ENCODE measurements around the gene ELFN1.

The ELFN1 gene

DNA sequence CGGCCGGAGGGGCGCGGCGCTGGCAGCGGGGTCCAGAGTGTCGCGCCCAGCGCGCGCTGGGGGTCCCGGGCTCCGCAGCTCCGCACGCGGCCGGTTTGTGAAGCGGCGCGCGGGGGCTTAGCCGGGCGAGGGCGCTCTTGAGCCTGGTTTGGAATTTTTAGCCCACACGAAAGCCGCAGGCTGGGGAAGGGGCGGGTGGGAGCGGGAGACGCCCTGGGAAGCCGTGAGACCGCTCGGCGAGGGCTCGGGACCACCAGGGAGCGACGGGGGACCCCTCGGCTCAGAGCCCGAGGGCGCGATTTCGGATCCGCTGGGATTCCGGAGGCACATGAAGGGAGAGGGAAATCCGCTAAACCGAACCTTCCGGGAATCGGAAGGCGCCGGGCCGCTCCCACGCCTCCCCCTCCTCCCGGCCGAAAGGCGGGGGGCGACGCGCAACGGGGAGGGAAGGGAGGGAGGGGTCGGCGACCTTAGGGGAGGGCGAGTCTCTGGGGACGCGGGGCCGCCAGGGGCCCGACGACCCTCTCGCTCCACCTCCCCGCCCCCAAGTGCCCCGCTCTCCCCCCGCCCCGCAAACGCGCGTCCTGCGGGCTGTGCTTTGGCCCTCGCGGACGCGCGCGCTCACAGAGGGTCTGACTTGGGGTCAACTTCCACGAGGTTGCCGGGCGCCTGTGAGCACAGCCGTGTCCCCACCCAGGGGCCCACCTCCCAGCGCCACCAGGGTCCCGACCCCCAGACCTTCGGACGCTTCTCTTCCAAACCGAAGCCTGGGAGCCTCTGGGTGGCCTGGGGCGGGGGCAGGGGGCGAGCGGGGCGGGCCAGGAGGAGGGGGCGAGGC is 5.1 kb upstream of the ELFN1 start:
- no peak for DNase-seq

DNA sequence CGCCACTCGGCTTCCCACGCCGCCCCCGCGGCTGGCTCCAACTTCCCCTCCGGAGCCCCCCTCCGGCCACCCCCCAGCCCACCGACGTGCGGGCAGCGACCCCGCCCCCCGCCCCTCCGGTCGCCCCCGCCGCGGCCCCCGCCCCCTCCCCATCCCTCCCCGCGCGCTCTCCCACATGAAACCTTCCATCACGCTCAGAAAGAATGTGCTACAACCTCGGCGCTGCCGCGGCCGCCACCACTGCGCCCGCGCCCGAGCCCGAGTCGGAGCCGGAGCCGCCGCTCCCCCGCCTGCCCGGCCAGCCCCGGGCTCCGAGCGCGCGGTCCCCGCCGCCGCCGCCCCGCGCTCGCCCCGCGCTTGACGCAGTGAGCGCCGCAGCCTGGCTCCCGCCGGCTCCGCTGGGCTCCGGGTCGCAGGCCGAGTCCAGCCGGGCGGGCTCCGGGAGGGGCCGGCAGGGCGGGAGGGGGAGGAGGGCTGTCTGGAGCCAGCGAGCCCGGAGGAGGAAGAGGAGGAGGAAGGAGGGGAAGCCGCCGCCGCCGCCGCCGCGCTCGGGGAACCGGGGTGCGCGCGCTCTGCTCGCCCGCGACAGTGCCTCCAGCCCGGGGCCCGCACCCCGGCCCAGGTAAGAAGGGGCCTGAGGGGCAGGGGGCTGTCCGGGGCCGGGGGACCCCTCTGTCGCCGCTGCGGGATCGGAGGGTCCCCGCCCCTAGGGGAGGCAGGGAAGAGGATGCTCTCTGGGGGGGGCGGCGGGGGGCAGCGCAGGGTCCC is 4.3 kb upstream of the ELFN1 start:
- no peak for DNase-seq

GRCh38 chr7:1666317-1666822 is 3.7 kb upstream of the ELFN1 start:
- no peak for DNase-seq

- no peak for DNase-seq
These were observed 3.1 kb upstream of the ELFN1 start for GRCh38 chr7:1666823-1667565.

- no peak for DNase-seq
These were observed 2.3 kb upstream of the ELFN1 start for GRCh38 chr7:1667566-1668395.

DNA sequence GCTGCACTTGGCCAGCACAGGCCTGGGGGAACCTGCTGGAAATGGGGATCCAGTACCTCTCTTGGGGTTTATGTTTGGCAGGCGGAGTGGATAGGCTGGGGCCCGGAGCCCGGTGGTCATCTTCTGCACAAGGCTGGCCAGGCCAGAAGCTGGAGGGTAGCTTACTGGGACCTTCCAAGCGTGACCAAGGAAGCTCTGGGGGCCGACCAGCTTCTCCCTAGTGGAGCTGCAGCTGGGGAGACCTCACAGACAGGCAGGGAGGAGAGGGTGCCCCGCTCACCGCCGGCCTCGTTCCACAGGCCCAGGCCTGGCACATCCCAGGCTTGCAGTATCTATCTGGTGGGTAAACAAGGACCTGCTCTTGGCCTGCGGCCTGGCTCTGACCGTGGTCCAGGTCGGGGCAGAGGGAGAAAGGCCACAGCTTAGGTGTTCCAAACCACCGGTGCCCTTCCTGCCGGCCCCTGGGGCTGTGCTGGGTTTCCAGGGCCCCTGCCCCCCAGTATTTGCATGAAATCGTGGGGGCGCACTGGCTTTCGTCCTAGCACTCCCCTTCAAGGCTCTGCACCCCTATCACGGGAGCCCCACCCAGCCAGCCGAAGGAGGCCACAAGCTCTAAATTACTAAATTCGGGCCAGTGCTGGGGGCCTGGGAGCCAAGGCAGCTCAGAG is 1.5 kb upstream of the ELFN1 start:
- no peak for DNase-seq

DNA sequence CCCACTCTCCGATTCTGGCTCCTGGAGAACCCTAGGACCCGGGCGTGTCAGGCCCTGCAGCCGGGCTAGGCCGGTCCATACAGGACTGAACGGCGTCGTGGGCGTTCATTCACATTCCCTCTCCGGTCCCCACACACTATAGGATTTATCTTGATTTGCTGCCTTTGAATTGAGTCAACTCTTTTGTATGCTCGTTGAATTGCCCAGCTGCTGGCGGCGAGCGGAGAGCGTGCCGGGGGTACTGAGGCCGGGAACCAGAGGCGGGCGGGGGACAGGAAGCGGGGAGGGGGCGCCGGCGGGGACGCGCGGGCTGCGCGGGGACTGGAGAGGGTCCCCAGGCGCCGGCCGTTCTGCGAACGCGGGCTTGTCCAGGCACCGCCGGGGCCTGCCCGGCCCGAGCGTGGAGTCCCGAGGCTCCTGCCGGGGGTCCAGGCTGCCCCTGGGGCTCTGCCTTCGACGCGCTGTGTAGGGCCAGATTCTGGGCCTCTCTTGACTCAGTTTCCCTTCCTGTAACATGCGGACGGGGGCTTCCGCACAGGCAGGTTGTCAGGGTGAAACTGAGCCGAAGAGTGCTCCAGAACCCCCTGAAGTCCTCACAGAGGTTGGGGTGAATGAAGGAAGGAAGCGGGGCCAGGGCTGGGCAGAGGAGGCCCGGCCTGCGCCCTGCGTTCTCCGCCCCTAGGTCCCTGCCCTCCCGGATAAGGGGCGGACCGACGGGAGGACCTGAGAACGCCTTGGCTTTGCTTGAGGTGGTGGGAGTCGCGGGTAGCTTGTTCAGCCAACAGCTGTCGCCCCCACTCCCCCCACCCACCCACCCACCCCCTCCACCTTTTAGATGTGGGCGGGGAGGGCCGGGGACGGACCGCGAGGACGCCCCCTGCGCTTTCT is 769 bp upstream of the ELFN1 start:
- DNase-seq = no peak

GRCh38 chr7:1670894-1671593 is 967 bp downstream of the ELFN1 start:
- DNase-seq = no peak

GRCh38 chr7:1671594-1672451 is 1.7 kb downstream of the ELFN1 start:
- no peak for DNase-seq

DNA sequence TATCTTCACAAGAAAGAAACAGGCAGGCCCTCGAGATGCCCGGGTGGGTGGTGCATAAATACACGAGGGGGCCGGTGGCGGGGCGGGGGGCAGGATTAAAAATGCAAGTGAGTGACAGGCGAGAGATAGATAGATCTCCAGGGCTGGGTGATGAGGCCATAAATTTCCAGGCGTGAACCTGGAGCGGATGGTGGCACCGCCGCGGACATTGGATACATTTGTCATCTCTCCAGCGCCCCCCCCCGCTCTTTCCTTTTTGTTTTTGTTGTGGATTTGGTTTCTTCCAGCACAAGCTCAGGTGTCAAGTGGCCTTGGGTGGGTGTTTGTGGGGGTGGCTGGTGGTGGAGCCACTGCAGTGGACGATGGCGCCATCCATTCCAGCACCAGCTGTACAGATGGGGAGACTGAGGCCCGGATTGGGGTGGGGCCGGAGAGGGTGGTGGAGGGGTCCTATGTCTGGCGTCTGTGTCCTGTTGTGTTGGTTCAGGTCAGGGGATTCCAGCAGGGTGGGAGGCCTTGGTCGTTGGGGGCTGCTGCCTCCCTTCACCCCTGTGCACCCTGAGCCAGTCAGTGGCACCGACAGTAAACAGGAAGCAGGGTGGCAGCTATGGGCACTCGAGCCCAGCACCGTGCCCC is 2.9 kb downstream of the ELFN1 start:
- no peak for DNase-seq

GRCh38 chr7:1673581-1674118 is 3.6 kb downstream of the ELFN1 start:
- DNase-seq = no peak

GRCh38 chr7:1674161-1675035 is 4.3 kb downstream of the ELFN1 start:
- DNase-seq = no peak

DNA sequence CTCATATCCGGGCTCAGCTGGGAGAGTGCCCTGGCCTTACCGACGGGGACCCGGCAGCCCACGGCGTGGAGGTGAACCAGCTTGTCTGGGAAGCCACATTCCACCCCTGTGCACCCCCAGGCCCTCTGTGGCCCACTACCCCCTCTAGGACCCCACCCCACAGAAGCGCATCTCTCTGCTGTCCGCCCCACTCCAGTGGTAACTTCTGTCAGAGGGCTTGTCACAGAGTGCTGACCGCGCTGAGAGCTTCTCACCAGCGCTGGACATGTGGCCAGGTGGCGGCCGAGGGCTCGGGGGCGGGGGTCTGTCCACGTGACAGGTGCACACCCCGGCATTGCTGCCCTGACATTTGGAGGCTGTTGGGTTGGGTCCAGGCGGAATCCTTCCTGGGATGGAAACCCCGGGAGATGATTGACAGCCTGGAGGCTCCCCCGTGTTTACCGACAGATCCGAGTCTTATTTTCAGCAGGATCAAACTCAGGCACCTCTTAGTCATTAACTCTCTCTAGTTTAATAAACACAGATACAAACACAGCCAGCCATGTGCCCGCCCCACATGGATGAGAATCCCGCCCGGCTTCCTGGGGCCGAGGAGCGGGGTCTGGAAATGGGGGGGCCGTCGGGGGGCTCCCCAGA is 5.1 kb downstream of the ELFN1 start:
- no peak for DNase-seq

- DNase-seq = no peak
These were observed 5.8 kb downstream of the ELFN1 start for GRCh38 chr7:1675673-1676549.

DNA sequence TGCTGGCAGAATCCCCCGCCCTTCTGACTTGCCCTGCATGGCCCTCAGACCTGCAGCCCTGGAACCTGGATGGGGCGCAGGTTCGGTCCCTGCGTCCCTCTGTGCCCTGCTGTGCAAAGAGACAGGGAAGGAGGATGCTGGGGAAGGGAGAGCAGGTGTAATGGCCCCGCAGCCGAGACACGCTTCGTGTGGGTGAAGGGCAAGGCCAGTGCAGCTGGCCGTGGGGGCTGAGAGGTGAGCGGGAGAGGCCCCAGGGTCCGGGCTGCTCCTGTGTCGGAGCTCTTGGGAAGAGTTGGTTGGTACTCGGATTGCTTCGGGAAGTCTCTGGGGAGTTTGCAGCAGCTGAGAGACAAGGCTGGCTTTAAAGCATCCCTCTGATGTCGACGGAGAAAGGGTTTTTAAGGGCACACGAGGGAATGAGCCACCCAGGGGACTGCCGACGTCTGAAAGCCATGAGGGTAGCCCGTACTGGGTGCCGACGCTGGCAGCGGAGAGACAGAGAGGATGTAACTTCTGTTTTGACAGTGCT is 6.5 kb downstream of the ELFN1 start:
- DNase-seq = no peak

All from NCI-H2029 treated with DMSO at 0.1 percent for 48 hours (cell line).